ENCODE results near the gene MCRS1.
"Not testable (repeated sequence)": the region's sequence is repeated elsewhere in the genome, so short reads cannot be mapped to it uniquely, and the experiment has no call there.

The MCRS1 gene

DNA sequence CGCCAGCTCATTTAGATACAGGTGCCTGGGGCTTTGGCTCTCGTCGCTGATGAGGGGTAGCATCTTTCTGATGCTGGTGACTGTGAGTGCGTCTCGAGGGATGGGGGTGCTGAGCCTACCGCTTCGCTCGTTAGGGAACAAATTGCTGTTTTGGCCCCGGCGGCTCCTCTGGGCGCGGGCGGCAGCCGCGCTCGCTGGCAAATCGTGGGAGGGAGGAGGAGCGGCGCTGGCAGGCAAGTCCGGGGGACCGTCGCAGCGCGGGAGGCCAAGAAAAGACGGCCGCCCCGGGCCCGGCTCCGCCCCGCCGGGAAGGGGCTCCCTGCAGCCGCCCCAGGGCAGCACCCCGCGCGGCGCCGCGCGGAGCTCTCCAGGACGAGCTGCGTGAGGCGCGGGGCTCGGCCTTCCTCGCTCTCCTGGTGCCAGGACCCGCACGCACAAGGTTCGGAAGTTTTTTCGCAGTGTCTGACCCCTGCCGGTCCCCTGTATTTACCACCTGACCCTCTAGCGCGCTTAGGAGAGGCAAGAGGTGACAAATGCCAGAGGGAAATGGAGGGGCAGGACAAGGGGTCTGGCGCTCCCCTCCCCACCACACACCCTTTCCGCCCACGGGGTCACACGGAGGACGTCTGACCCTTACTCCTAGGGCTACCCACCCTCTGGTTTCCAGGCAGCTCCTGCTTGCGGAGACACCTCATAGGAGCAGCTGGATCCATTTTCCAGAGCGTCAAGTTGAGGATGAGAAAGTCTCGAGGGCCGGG lies 30.0 kb downstream of the MCRS1 start:
- Histone ChIP-seq H3K4me1 (ENCODE audit: control insufficient read depth in 1 of 2, insufficient read depth in 2 of 2, low read length in 2 of 2) (peaks cover 3 to 16% of the 10 kb centered on the region in 2 donors), H3K4me3 (ENCODE audit: low read depth in 1 of 2, low read length in 2 of 2) (peak overlapping the region; percentile 50 to 67), H3K36me3 (ENCODE audit: control insufficient read depth in 1 of 2, insufficient read depth in 2 of 2, low read length in 2 of 2) (no peaks in the 10 kb centered on the region), H3K9me3 (ENCODE audit: control insufficient read depth in 1 of 2, low read length in 2 of 2) (no peaks in the 10 kb centered on the region), H3K27me3 (ENCODE audit: low read depth, low read length) (peaks cover 18% of the 10 kb centered on the region), H3K27ac (ENCODE audit: low read length) (no peak overlapping the region)

DNA sequence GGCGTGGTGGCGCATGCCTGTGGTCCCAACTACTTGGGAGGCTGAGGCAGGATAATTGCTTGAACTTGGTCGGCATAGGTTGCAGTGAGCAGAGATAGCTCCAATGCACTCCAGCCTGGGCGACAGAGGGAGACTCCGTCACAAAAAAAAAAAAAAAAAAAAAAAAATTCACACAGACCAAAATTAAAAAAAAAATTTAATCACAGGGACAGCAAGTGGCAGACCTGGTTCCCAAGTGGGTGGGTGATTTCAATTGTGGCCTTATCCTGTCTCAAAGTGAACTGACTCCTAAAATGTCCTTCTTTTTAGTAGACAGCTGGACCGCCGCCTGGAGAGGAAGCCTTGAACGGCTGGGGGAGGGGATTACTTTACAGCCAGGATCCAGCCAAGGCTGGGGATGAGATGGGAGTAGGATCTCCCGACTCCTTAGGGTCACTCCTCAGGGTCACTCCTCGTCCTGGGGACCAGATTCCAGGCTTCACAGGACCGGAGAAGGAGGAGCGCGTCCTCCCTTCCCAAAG lies 30.7 kb downstream of the MCRS1 start:
- Histone ChIP-seq H3K9me3 (ENCODE audit: control insufficient read depth in 1 of 2, low read length in 2 of 2) (no peaks in the 10 kb centered on the region), H3K4me3 (ENCODE audit: low read depth in 1 of 2, low read length in 2 of 2) (peak overlapping the region; percentile 50 to 67), H3K27me3 (ENCODE audit: low read depth, low read length) (peaks cover 18% of the 10 kb centered on the region), H3K36me3 (ENCODE audit: control insufficient read depth in 1 of 2, insufficient read depth in 2 of 2, low read length in 2 of 2) (no peaks in the 10 kb centered on the region), H3K4me1 (ENCODE audit: control insufficient read depth in 1 of 2, insufficient read depth in 2 of 2, low read length in 2 of 2) (peaks cover 3 to 16% of the 10 kb centered on the region in 2 donors), H3K27ac (ENCODE audit: low read length) (no peak overlapping the region)

DNA sequence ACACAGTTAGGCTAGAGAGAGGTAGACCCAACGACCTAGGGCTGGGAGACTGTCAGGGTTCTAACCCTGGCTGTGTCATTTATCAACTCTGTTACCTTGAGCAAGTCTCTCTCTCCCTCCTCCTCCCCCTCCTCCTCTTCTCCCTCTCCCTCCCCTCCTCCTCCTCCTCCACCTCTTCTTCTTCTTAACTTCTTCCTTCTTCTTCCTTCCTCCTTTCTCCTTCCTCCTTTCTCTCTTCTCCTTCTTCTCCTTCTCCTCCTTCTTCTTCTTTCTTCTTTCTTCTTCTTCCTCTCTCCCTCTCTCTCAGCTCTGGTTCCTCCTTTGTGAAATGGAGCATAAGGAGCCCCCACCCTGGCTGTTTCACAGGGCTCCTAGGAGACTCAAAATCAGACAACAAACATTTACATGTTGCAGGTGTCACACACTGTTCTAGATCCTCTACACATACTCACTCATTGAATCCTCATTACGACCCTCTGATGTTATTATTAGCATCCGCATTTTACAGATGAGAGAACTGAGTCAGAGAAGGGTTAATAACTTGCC lies 31.3 kb downstream of the MCRS1 start:
- Histone ChIP-seq H3K27me3 (ENCODE audit: low read depth, low read length) (peaks cover 18% of the 10 kb centered on the region), H3K9me3 (ENCODE audit: control insufficient read depth in 1 of 2, low read length in 2 of 2) (no peaks in the 10 kb centered on the region)

DNA sequence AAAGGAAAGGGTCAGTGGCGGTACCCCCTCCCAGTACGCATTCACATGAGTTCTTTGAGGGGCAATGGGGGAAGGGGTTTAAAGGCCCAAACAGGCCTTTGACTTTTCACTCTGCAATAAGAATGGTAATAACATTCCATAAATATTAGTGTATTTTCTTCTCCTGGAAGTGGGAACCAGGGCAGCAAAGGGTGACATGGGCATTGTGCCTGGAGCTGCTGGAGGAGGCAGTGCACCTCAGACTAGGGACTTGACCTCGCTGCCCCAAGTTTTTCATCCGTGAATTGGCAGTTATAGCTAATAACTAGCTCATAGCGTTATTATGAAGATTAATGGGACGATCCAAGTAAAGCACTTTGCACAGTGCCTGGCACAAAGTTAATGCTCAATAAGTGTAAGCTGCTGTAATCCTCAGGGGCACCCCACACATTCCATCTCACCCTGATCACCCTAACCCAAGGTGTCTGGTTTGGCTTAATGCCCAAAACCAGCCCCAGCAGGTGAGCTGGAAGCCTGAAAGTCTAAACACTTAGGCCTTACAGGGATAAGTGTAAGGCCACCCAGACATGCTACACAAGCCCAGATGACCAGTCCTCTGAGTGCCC lies 31.9 kb downstream of the MCRS1 start:
- Histone ChIP-seq H3K9me3 (ENCODE audit: control insufficient read depth in 1 of 2, low read length in 2 of 2) (no peaks in the 10 kb centered on the region), H3K27ac (ENCODE audit: low read length) (no peak overlapping the region), H3K36me3 (ENCODE audit: control insufficient read depth in 1 of 2, insufficient read depth in 2 of 2, low read length in 2 of 2) (no peaks in the 10 kb centered on the region), H3K4me1 (ENCODE audit: control insufficient read depth in 1 of 2, insufficient read depth in 2 of 2, low read length in 2 of 2) (peaks cover 3 to 16% of the 10 kb centered on the region in 2 donors), H3K27me3 (ENCODE audit: low read depth, low read length) (peaks cover 18% of the 10 kb centered on the region), H3K4me3 (ENCODE audit: low read depth in 1 of 2, low read length in 2 of 2) (no peak overlapping the region)

More for the DNA sequence above, 31.3 kb downstream of the MCRS1 start:
- H3K27ac ChIP-seq (ENCODE audit: low read length): no peak overlapping the region
- H3K4me3 ChIP-seq (ENCODE audit: low read depth in 1 of 2, low read length in 2 of 2): no peak overlapping the region
- H3K4me1 ChIP-seq (ENCODE audit: control insufficient read depth in 1 of 2, insufficient read depth in 2 of 2, low read length in 2 of 2): peaks cover 3 to 16% of the 10 kb centered on the region in 2 donors
- no peaks in the 10 kb centered on the region for H3K36me3 ChIP-seq (ENCODE audit: control insufficient read depth in 1 of 2, insufficient read depth in 2 of 2, low read length in 2 of 2)

DNA sequence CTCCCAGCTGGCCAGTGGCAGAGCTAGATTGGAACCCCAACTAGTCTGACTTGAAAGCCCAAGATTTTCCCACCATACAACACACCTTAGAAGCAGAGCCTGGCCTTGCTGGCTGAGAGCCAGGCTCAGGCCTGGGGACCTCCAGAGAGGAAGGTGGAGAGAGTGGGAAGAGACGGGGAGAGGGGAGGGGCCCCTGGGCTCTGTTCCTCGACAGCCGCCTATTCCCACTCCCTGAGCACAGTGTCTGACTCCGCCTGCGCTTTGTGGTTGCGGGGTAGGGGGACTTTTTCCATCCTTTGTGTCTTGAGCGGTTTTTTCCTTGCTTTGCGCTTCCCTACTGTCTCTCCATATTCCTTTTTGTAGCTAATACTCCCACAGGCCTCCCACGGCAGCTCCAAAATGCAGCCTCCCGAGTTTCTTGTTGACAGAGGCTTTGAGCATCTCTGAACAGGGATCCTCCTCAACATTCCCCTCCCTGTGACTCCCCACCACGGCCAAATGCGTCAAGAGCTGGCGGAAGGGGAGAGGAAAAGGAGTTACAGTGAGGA lies 33.1 kb downstream of the MCRS1 start:
- peaks cover 3 to 16% of the 10 kb centered on the region in 2 donors for H3K4me1 ChIP-seq (ENCODE audit: control insufficient read depth in 1 of 2, insufficient read depth in 2 of 2, low read length in 2 of 2)
- no peak overlapping the region for H3K27ac ChIP-seq (ENCODE audit: low read length)
- no peaks in the 10 kb centered on the region for H3K36me3 ChIP-seq (ENCODE audit: control insufficient read depth in 1 of 2, insufficient read depth in 2 of 2, low read length in 2 of 2)
- H3K27me3 ChIP-seq (ENCODE audit: low read depth, low read length): peaks cover 18% of the 10 kb centered on the region
- no peak overlapping the region for H3K4me3 ChIP-seq (ENCODE audit: low read depth in 1 of 2, low read length in 2 of 2)
- no peaks in the 10 kb centered on the region for H3K9me3 ChIP-seq (ENCODE audit: control insufficient read depth in 1 of 2, low read length in 2 of 2)

DNA sequence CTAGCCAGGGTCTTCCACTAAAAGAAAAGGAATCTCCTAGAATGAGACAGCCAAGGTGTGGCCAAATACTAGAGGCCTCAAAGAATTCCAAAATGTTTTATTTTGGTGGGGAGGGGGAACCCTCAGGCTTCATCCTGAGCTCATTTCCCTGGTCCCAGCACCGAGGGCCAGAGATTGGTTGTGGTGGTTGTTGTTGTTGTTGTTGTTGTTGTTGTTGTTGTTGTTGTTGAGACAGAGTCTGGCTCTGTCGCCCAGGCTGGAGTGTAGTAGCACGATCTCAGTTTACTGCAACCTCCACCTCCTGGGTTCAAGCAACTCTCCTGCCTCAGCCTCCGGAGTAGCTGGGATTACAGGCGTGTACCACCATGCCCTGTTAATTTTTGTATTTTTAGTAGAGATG lies 33.8 kb downstream of the MCRS1 start:
- H3K9me3 ChIP-seq (ENCODE audit: control insufficient read depth in 1 of 2, low read length in 2 of 2); H3K27ac ChIP-seq (ENCODE audit: low read length); H3K4me3 ChIP-seq (ENCODE audit: low read depth in 1 of 2, low read length in 2 of 2); H3K36me3 ChIP-seq (ENCODE audit: control insufficient read depth in 1 of 2, insufficient read depth in 2 of 2, low read length in 2 of 2): not testable (repeated sequence)
- Histone ChIP-seq H3K4me1 (ENCODE audit: control insufficient read depth in 1 of 2, insufficient read depth in 2 of 2, low read length in 2 of 2) (peaks cover 3 to 16% of the 10 kb centered on the region in 2 donors), H3K27me3 (ENCODE audit: low read depth, low read length) (peaks cover 12% of the 10 kb centered on the region)

DNA sequence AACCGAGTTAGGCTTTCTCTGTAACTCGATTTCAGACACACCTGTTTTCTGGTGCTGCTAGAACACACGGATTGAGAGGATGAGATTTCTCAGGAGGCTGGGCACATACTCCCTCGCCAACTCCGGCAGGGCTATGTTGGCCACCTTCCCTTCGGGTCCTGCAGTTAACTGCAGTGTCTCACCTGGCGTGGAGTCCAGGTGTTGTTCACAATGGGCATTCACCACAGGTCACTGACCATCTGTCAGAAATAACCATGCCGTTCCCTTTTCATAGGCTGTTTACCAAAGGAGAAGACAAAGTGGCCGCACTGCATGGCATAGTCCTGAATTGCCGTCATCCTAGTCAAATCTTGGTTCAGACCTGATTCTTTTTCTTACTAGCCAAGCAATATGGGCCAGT lies 34.6 kb downstream of the MCRS1 start:
- Histone ChIP-seq H3K4me3 (ENCODE audit: low read depth in 1 of 2, low read length in 2 of 2) (no peak overlapping the region), H3K4me1 (ENCODE audit: control insufficient read depth in 1 of 2, insufficient read depth in 2 of 2, low read length in 2 of 2) (peaks cover 3 to 12% of the 10 kb centered on the region in 2 donors), H3K36me3 (ENCODE audit: control insufficient read depth in 1 of 2, insufficient read depth in 2 of 2, low read length in 2 of 2) (no peaks in the 10 kb centered on the region), H3K27ac (ENCODE audit: low read length) (no peak overlapping the region), H3K9me3 (ENCODE audit: control insufficient read depth in 1 of 2, low read length in 2 of 2) (no peaks in the 10 kb centered on the region), H3K27me3 (ENCODE audit: low read depth, low read length) (peaks cover 12% of the 10 kb centered on the region)

DNA sequence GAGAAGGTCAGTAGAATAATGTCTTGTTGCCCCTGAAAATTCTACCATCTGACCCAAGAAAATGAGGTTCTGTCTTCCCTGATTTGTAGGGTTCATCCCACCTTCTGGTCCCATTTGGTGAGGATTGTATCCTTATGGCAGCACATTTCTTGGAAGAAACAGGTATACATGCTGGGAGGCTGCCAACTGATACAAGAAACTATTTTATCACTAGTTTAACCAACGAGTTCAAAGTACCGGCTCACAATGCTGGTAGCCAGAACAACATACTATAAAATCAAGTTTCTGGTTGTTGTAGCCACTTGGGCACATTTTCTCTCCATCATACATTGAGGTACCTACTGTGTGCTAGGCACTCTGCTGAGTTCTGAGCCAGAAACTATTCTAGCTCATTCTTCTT lies 36.2 kb downstream of the MCRS1 start:
- H3K27ac ChIP-seq (ENCODE audit: low read length): no peak overlapping the region
- no peaks in the 10 kb centered on the region for H3K27me3 ChIP-seq (ENCODE audit: low read depth, low read length)
- H3K9me3 ChIP-seq (ENCODE audit: control insufficient read depth in 1 of 2, low read length in 2 of 2): no peaks in the 10 kb centered on the region
- H3K36me3 ChIP-seq (ENCODE audit: control insufficient read depth in 1 of 2, insufficient read depth in 2 of 2, low read length in 2 of 2): peaks cover 0 to 6% of the 10 kb centered on the region in 2 donors
- H3K4me1 ChIP-seq (ENCODE audit: control insufficient read depth in 1 of 2, insufficient read depth in 2 of 2, low read length in 2 of 2): no peaks in the 10 kb centered on the region
- no peak overlapping the region for H3K4me3 ChIP-seq (ENCODE audit: low read depth in 1 of 2, low read length in 2 of 2)

DNA sequence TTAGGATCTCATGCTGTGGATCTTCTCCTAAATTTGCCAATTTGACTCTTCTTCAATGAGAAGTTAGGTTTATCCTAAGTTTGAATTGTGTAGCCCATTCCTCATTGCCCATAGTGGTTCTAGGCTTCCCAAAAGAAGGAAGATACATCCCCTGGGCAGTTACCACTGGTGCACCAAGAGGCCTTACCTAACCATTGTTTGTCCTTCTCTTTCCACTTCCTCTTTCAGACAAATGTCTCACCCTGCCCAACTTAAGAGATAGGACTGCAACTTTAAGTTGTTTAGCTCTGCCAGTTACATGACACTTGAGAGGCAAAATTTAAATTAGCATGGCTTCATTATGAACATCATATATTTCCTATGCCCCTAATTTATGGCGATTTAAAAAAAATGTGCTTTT lies 38.5 kb downstream of the MCRS1 start:
- no peaks in the 10 kb centered on the region for H3K4me1 ChIP-seq (ENCODE audit: control insufficient read depth in 1 of 2, insufficient read depth in 2 of 2, low read length in 2 of 2)
- no peak overlapping the region for H3K27ac ChIP-seq (ENCODE audit: low read length)
- H3K4me3 ChIP-seq (ENCODE audit: low read depth in 1 of 2, low read length in 2 of 2): no peak overlapping the region
- H3K9me3 ChIP-seq (ENCODE audit: control insufficient read depth in 1 of 2, low read length in 2 of 2): no peaks in the 10 kb centered on the region
- no peaks in the 10 kb centered on the region for H3K27me3 ChIP-seq (ENCODE audit: low read depth, low read length)
- H3K36me3 ChIP-seq (ENCODE audit: control insufficient read depth in 1 of 2, insufficient read depth in 2 of 2, low read length in 2 of 2): peaks cover 22 to 29% of the 10 kb centered on the region in 2 donors

DNA sequence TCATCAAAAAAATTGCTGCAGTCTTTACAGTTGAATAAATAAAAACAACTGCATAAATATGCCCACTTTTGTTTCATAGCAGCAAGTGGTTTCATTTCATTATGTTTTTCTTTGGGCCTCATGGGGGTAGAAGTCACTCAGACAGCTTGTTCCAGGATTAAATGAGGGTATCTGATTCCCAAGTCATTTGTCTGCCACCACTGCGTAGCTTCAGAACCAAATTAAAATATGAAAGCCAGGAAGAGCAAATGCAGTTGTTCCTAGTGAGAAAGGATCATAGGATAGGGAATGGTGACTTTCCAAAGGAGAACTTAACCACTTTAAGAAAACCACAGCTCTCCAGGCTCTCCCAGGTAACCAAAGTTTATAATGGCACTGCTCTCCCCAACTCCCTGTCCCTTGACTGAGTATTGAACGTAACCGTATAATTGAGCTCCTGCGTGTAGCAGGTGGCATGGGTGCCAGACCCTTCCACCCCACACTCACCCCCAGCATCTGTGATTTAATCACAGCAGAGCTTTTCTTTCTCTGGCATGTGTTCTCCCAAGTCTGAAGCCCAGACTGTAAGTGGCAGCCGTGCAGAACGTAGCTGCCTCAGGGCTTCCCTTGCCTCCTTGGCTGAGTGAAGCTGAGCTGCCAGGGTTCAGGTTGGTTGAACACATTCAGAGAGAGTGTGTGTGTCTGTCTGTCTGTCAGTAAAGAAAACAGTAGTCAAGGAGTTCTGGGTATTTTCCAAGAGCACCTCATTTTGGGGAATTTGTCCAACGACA lies 40.4 kb downstream of the MCRS1 start:
- H3K27me3 ChIP-seq (ENCODE audit: low read depth, low read length): no peaks in the 10 kb centered on the region
- no peaks in the 10 kb centered on the region for H3K9me3 ChIP-seq (ENCODE audit: control insufficient read depth in 1 of 2, low read length in 2 of 2)
- peaks cover 28 to 32% of the 10 kb centered on the region in 2 donors for H3K36me3 ChIP-seq (ENCODE audit: control insufficient read depth in 1 of 2, insufficient read depth in 2 of 2, low read length in 2 of 2)
- no peak overlapping the region for H3K27ac ChIP-seq (ENCODE audit: low read length)
- H3K4me1 ChIP-seq (ENCODE audit: control insufficient read depth in 1 of 2, insufficient read depth in 2 of 2, low read length in 2 of 2): no peaks in the 10 kb centered on the region
- H3K4me3 ChIP-seq (ENCODE audit: low read depth in 1 of 2, low read length in 2 of 2): no peak overlapping the region

DNA sequence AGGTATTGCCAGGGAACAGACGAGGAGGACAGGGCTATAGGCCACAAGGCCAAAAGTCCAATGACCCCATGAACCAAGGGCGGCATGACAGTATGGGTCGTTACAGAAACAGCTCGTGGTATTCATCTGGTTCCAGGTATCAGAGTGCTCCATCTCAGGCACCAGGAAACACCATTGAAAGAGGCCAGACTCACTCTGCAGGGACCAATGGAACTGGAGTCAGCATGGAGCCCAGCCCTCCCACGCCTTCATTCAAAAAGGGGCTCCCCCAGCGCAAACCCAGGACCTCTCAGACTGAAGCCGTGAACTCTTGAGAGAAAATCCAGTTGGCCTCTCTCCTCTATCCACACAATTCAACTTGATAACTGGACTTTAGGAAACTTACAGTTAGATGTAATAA lies 42.0 kb downstream of the MCRS1 start:
- Histone ChIP-seq H3K27ac (ENCODE audit: low read length) (no peak overlapping the region), H3K36me3 (ENCODE audit: control insufficient read depth in 1 of 2, insufficient read depth in 2 of 2, low read length in 2 of 2) (peaks cover 28 to 37% of the 10 kb centered on the region in 2 donors), H3K27me3 (ENCODE audit: low read depth, low read length) (no peaks in the 10 kb centered on the region), H3K4me3 (ENCODE audit: low read depth in 1 of 2, low read length in 2 of 2) (no peak overlapping the region), H3K4me1 (ENCODE audit: control insufficient read depth in 1 of 2, insufficient read depth in 2 of 2, low read length in 2 of 2) (no peaks in the 10 kb centered on the region), H3K9me3 (ENCODE audit: control insufficient read depth in 1 of 2, low read length in 2 of 2) (no peaks in the 10 kb centered on the region)
